MCF 10A (cell line): ENCODE data around the gene TAS2R43. TPM values are rescaled to one million over a fixed set of nuclear protein-coding genes. Genes with fewer than 3 reads are reported as not detected.

Source experiments
- BruUV-seq: library from RNA; stranded (reverse); fragments of 400-500 nt; replicated peaks from 2 replicates; lab custom pipeline; 2021; lab: Mats Ljungman, UMichigan
- CTCF ChIA-PET: fragments of 300-600 bp; sonication (Branson Sonifier 250); formaldehyde crosslinking; extraction: SDS; loops from one replicate; lab custom pipeline; 2021; ENCODE audit warnings: antibody characterized with exemption, inconsistent platforms; lab: Yijun Ruan, JAX
- POLR2A ChIA-PET: fragments of 300-600, 350-650 bp; sonication (Branson Sonifier 250); formaldehyde crosslinking; extraction: SDS; loops from one replicate; lab custom pipeline; 2020; ENCODE audit warnings: antibody characterized with exemption, inconsistent platforms; lab: Yijun Ruan, JAX
- DNase-seq: peaks from one replicate; pipeline ENCODE4 v3.0.0-alpha.2; 2018; ENCODE audit not compliant: unreplicated experiment
- H3K27ac Mint-ChIP-seq: one replicate; pipeline ENCODE4 v1.8.0; 2022; ENCODE audit warnings: mild to moderate bottlenecking, low read depth, mixed read lengths; ENCODE audit not compliant: unreplicated experiment
- H3K27me3 Mint-ChIP-seq: one replicate; pipeline ENCODE4 v1.8.0; 2022; ENCODE audit warnings: mixed read lengths; ENCODE audit not compliant: insufficient read depth, unreplicated experiment
- H3K36me3 Mint-ChIP-seq: one replicate; pipeline ENCODE4 v1.8.0; 2022; ENCODE audit warnings: mild to moderate bottlenecking, moderate library complexity, mixed read lengths; ENCODE audit not compliant: insufficient read depth, unreplicated experiment
- H3K4me1 Mint-ChIP-seq: one replicate; pipeline ENCODE4 v1.8.0; 2022; ENCODE audit warnings: mixed read lengths; ENCODE audit not compliant: insufficient read depth, unreplicated experiment
- H3K4me3 Mint-ChIP-seq: one replicate; pipeline ENCODE4 v1.8.0; 2022; ENCODE audit warnings: mild to moderate bottlenecking, moderate library complexity, mixed read lengths; ENCODE audit not compliant: unreplicated experiment
- H3K9me3 Mint-ChIP-seq: one replicate; pipeline ENCODE4 v1.8.0; 2022; ENCODE audit warnings: mixed read lengths; ENCODE audit not compliant: unreplicated experiment
- CTCF ChIP-seq: fragments of 200-600 bp; IDR thresholded peaks from one replicate; pipeline ENCODE4 v1.8.0; 2022; ENCODE audit warnings: antibody characterized with exemption, mild to moderate bottlenecking; ENCODE audit not compliant: unreplicated experiment
- intact Hi-C: fragments of 100-400 bp; cut with micrococcal nuclease; formaldehyde crosslinking; loops from 2 replicates; pipeline ENCODE4 v1.14.1; 2022
- total RNA-seq: library from RNA; stranded (reverse); gene quantifications from 2 replicates; pipeline ENCODE4 v1.2.3, GENCODE V29; 2022

The TAS2R43 gene
- total RNA-seq, 1 experiment from 2014 or later = not detected

- Mint-ChIP-seq H3K4me1 (no peaks in the 10 kb centered on the region), H3K4me3 (no peak overlapping the region), H3K9me3 (no peaks in the 10 kb centered on the region), H3K36me3 (no peaks in the 10 kb centered on the region), H3K27me3 (no peaks in the 10 kb centered on the region), H3K27ac (no peak overlapping the region)
- TF ChIP-seq CTCF = no peak
- intact Hi-C loops = no loop called here
- ChIA-PET POLR2A (no interaction called here), CTCF (no interaction called here)
- no TSS peak for BruUV-seq
- DNase-seq = no peak
Observed at GRCh38 chr12:11089246-11089645, 2.9 kb downstream of the TAS2R43 start.

- DNase-seq = no peak
- no peaks in the 10 kb centered on the region for H3K4me1 Mint-ChIP-seq
- CTCF ChIA-PET = no interaction called here
- H3K27me3 Mint-ChIP-seq = no peaks in the 10 kb centered on the region
- H3K36me3 Mint-ChIP-seq = no peaks in the 10 kb centered on the region
- BruUV-seq = no TSS peak
- H3K4me3 Mint-ChIP-seq = no peak overlapping the region
- H3K9me3 Mint-ChIP-seq = no peaks in the 10 kb centered on the region
- intact Hi-C loops = no loop called here
- H3K27ac Mint-ChIP-seq = no peak overlapping the region
- POLR2A ChIA-PET = no interaction called here
- TF ChIP-seq CTCF = no peak
Observed at GRCh38 chr12:11085419-11085818, 6.7 kb downstream of the TAS2R43 start.

- Mint-ChIP-seq H3K36me3 (no peaks in the 10 kb centered on the region), H3K4me3 (no peak overlapping the region), H3K9me3 (no peaks in the 10 kb centered on the region), H3K27ac (no peak overlapping the region), H3K4me1 (no peaks in the 10 kb centered on the region), H3K27me3 (no peaks in the 10 kb centered on the region)
- BruUV-seq = no TSS peak
- intact Hi-C loops = no loop called here
- POLR2A ChIA-PET = no interaction called here
- DNase-seq = no peak
- TF ChIP-seq CTCF = no peak
- CTCF ChIA-PET = no interaction called here
Observed at GRCh38 chr12:11081987-11082386, 10.1 kb downstream of the TAS2R43 start.

- no peak overlapping the region for H3K27ac Mint-ChIP-seq
- BruUV-seq = no TSS peak
- POLR2A ChIA-PET = no interaction called here
Observed at GRCh38 chr12:11078246-11078645, 13.9 kb downstream of the TAS2R43 start.

More at GRCh38 chr12:11078246-11078645, 13.9 kb downstream of the TAS2R43 start:
- no peaks in the 10 kb centered on the region for H3K9me3 Mint-ChIP-seq
- no peak for TF ChIP-seq CTCF
- intact Hi-C loops = no loop called here
- H3K27me3 Mint-ChIP-seq = no peaks in the 10 kb centered on the region
- CTCF ChIA-PET = no interaction called here
- H3K4me1 Mint-ChIP-seq = no peaks in the 10 kb centered on the region
- H3K4me3 Mint-ChIP-seq = no peak overlapping the region
- no peaks in the 10 kb centered on the region for H3K36me3 Mint-ChIP-seq
- no peak for DNase-seq
